MM.1S (cell line): ENCODE data around the gene CGB7.

Experiments
- EZH2 ChIP-seq: fragments of 300-600 bp; sonication (generic); optimal IDR thresholded peaks from 2 replicates; pipeline ENCODE3; 2017; ENCODE audit warnings: low read depth, mild to moderate bottlenecking, antibody characterized with exemption, low read length, mixed read lengths
- TF ChIP-seq, protein P1 (sequence below): fragments of 300-600 bp; sonication (generic); IDR thresholded peaks from 2 replicates; pipeline ENCODE4 v1.5.1; 2016; ENCODE audit warnings: antibody characterized with exemption, low read length, mixed read lengths

DNA sequence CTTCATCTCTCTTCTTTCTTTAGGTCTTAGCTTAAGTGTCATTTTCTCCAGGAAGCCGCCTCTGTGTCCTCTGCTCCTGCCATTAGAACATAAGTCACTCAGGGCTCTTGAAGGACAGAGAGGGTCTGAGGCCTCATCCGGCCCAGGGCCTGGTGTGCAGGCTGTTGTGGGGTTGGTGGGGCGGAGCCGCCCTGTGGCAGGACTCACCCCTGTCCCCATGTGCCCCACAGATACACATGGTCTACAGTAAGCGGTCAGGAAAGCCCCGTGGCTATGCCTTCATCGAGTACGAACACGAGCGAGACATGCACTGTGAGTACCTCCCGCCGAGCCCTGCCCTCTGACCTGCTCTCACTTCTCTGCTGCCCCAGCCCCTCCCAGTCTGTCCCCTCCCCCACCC lies 43.6 kb upstream of the CGB7 start:
- TF ChIP-seq EZH2, result no peak
- TF ChIP-seq, protein P1, sequence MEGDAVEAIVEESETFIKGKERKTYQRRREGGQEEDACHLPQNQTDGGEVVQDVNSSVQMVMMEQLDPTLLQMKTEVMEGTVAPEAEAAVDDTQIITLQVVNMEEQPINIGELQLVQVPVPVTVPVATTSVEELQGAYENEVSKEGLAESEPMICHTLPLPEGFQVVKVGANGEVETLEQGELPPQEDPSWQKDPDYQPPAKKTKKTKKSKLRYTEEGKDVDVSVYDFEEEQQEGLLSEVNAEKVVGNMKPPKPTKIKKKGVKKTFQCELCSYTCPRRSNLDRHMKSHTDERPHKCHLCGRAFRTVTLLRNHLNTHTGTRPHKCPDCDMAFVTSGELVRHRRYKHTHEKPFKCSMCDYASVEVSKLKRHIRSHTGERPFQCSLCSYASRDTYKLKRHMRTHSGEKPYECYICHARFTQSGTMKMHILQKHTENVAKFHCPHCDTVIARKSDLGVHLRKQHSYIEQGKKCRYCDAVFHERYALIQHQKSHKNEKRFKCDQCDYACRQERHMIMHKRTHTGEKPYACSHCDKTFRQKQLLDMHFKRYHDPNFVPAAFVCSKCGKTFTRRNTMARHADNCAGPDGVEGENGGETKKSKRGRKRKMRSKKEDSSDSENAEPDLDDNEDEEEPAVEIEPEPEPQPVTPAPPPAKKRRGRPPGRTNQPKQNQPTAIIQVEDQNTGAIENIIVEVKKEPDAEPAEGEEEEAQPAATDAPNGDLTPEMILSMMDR, result no peak
